ENCODE measurements around the gene SART3. TPM values are rescaled to one million over a fixed set of nuclear protein-coding genes. Genes with fewer than 3 reads are reported as not detected.

The SART3 gene
- total and polyA plus RNA-seq, 2 of the 4 experiments (the other 2 are of a cell fraction): 22.6 to 37.8 TPM

GRCh38 chr12:108581311-108582227 is 20.6 kb upstream of the SART3 start:
- H3K9me3 ChIP-seq (ENCODE audit: control insufficient read depth, insufficient read depth, low read length): no peaks in the 10 kb centered on the region

More at GRCh38 chr12:108581311-108582227, 20.6 kb upstream of the SART3 start:
- no peaks in the 10 kb centered on the region for H4K20me1 ChIP-seq (ENCODE audit: insufficient read depth, low read length)
- intact Hi-C loops (cut with micrococcal nuclease) (no loop called here), dilution Hi-C loops (cut with HindIII; ENCODE audit: low sequenced_read_pairs, unreplicated experiment) (no loop called here), in situ Hi-C loops (cut with MboI; ENCODE audit: low sequenced_read_pairs) (no loop called here)
- H3K56ac ChIP-seq (ENCODE audit: extremely low read depth, insufficient read depth, low read length): no peak overlapping the region
- H2AFZ ChIP-seq (replicated peaks; ENCODE audit: low read length, poor library complexity): no peak overlapping the region
- H2BK5ac ChIP-seq (ENCODE audit: low read depth, low read length, poor library complexity, severe bottlenecking): no peak overlapping the region
- DNase-seq: no peak
- TF ChIP-seq CEBPB (IDR thresholded peaks at IDR 0.05; ENCODE audit: low read depth, low read length) (no peak), ELK1 (IDR thresholded peaks at IDR 0.05; ENCODE audit: borderline replicate concordance, low read depth, low read length) (no peak), MAFK (IDR thresholded peaks at IDR 0.05; ENCODE audit: low read depth, low read length) (no peak), USF2 (IDR thresholded peaks at IDR 0.05; ENCODE audit: low read depth, low read length) (no peak), RFX5 (IDR thresholded peaks at IDR 0.05; ENCODE audit: low read depth, low read length) (no peak), MXI1 (IDR thresholded peaks at IDR 0.05; ENCODE audit: borderline replicate concordance, low read depth, low read length) (no peak), NFE2L2 (IDR thresholded peaks at IDR 0.05; ENCODE audit: low read depth, low read length) (no peak), CTCF (conservative IDR thresholded peaks at IDR 0.05; ENCODE audit: low read depth, low read length) (no peak), POLR2A (IDR thresholded peaks at IDR 0.05; ENCODE audit: low read depth, low read length) (no peak), SMC3 (IDR thresholded peaks at IDR 0.05; ENCODE audit: low read depth, low read length) (no peak), RAD21 (IDR thresholded peaks at IDR 0.05; ENCODE audit: low read length) (no peak), MAZ (IDR thresholded peaks at IDR 0.05; ENCODE audit: borderline replicate concordance, low read depth, low read length) (no peak)
- H3K27me3 ChIP-seq (ENCODE audit: control insufficient read depth, insufficient read depth, low read length): peaks cover 2% of the 10 kb centered on the region
- no peak overlapping the region for H4K5ac ChIP-seq (ENCODE audit: low read depth, low read length)
- no peaks in the 10 kb centered on the region for H3K36me3 ChIP-seq (ENCODE audit: control insufficient read depth, insufficient read depth, low read length)
- H2BK20ac ChIP-seq (ENCODE audit: low read depth, low read length): no peak overlapping the region
- H2AK5ac ChIP-seq (ENCODE audit: low read depth, low read length): no peak overlapping the region
- no peaks in the 10 kb centered on the region; the same call in none of the 2 replicates for H3K9me1 ChIP-seq (ENCODE audit: insufficient read depth, low read length)
- no peak overlapping the region for H4K8ac ChIP-seq (ENCODE audit: low read depth in 2 of 2, low read length in 2 of 2)
- ATAC-seq (ENCODE audit: low read depth): no peak
- no peak overlapping the region for H3K9ac ChIP-seq (ENCODE audit: low read depth, low read length)
- no peak overlapping the region for H3K4me3 ChIP-seq (ENCODE audit: insufficient read depth, low read depth, low read length)
- no peak overlapping the region for H3K23ac ChIP-seq (ENCODE audit: low read depth, low read length)
- CTCF ChIA-PET: no interaction called here
- H3K18ac ChIP-seq (ENCODE audit: low read depth, low read length): no peak overlapping the region
- no peak overlapping the region for H3K14ac ChIP-seq (replicated peaks; ENCODE audit: low read depth, low read length)
- H2BK15ac ChIP-seq (ENCODE audit: low read depth, low read length): no peak overlapping the region
- H2BK120ac ChIP-seq (ENCODE audit: low read depth, low read length): no peak overlapping the region
- H3K4me1 ChIP-seq (ENCODE audit: control insufficient read depth, insufficient read depth, low read length): peaks cover 3% of the 10 kb centered on the region; the same call in 1 of the 2 replicates
- POLR2A ChIA-PET (ENCODE audit: unreplicated experiment): no interaction called here
- no peak overlapping the region for H3K4ac ChIP-seq (ENCODE audit: low read depth, low read length)
- no peak overlapping the region for H3K4me2 ChIP-seq (ENCODE audit: low read depth, low read length)
- H2AK9ac ChIP-seq (replicated peaks; ENCODE audit: low read depth, low read length, poor library complexity): no peak overlapping the region
- WGBS, 2 experiments (ENCODE audit: extremely low coverage in 2 of 2, insufficient read length in 1 of 2): 81% methylated on average over 12 of the region's 33 CpGs; no CpG with 5 or more reads in 1 of the 2 experiments
- no TSS peak for BruUV-seq (replicated peaks)
- H3K79me1 ChIP-seq (ENCODE audit: low read depth in 1 of 2, low read length in 2 of 2): no peaks in the 10 kb centered on the region
- H3K27ac ChIP-seq (ENCODE audit: insufficient read depth, low read length): no peak overlapping the region
- H4K91ac ChIP-seq (ENCODE audit: insufficient read depth, low read depth, low read length): no peak overlapping the region

Measured in IMR-90 (cell line).